ENCODE measurements around the gene PPP1R3G. TPM values are rescaled to one million over a fixed set of nuclear protein-coding genes. Genes with fewer than 3 reads are reported as not detected.

The PPP1R3G gene
- total RNA-seq, 2 donors from 2014 or later: 3.7 to 7.3 TPM

DNA sequence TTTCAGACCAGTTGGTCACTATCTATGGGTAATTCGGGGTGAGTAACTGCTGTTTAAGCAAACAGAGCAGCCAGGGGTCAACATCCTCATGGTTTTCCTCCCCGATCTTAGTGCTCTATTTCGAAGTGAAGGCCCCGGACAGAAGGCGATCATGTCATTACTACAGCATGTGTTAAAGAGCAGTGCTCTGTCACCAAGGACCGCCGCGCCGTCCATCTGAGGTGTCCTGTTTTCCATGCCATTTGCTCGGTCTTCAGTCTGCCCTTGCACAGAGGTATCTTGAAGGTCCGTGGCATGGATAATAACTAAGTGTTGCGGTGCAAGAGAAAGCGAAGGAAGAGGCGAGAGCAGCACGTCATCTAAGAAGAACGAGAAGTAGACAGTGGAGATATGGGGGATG is 25.1 kb downstream of the PPP1R3G start:
- no peak overlapping the region for H3K27ac ChIP-seq
- H3K4me1 ChIP-seq (ENCODE audit: control insufficient read depth in 1 of 2, low read depth in 2 of 2): no peaks in the 10 kb centered on the region
- peaks cover 2% of the 10 kb centered on the region for H3K36me3 ChIP-seq
- H3K9me3 ChIP-seq: no peaks in the 10 kb centered on the region
- TF ChIP-seq, protein P1, sequence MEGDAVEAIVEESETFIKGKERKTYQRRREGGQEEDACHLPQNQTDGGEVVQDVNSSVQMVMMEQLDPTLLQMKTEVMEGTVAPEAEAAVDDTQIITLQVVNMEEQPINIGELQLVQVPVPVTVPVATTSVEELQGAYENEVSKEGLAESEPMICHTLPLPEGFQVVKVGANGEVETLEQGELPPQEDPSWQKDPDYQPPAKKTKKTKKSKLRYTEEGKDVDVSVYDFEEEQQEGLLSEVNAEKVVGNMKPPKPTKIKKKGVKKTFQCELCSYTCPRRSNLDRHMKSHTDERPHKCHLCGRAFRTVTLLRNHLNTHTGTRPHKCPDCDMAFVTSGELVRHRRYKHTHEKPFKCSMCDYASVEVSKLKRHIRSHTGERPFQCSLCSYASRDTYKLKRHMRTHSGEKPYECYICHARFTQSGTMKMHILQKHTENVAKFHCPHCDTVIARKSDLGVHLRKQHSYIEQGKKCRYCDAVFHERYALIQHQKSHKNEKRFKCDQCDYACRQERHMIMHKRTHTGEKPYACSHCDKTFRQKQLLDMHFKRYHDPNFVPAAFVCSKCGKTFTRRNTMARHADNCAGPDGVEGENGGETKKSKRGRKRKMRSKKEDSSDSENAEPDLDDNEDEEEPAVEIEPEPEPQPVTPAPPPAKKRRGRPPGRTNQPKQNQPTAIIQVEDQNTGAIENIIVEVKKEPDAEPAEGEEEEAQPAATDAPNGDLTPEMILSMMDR (IDR thresholded peaks at IDR 0.05): no peak
- no peaks in the 10 kb centered on the region for H3K27me3 ChIP-seq (replicated peaks; ENCODE audit: insufficient read depth)
- H3K4me3 ChIP-seq: no peak overlapping the region
- no peak for DNase-seq (ENCODE audit: low spot score)
- no peak for ATAC-seq (ENCODE audit: insufficient number of reproducible peaks, low FRiP score, low read depth)

DNA sequence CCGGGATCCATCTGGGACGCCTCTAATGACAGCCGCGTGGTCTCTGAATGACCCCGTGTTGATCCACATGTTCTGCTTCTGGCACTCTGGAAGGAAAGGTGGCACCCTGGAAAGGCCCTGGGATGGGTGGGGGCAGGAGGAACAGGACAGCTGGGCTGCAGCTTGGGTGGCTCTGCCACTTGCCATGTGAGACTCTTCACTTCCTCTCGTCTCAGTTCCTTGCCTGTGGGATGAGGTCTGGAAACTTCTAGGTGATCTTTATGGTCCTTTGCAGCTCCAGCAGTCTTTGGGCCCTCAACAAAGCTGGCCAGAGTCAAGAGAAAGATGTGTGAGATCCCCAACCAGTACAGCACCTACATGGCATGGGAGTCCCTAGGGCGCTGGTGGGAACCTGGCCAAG is 26.5 kb downstream of the PPP1R3G start:
- Histone ChIP-seq H3K4me1 (ENCODE audit: control insufficient read depth in 1 of 2, low read depth in 2 of 2) (no peaks in the 10 kb centered on the region), H3K36me3 (peaks cover 2% of the 10 kb centered on the region), H3K9me3 (no peaks in the 10 kb centered on the region), H3K27me3 (replicated peaks; ENCODE audit: insufficient read depth) (no peaks in the 10 kb centered on the region), H3K27ac (no peak overlapping the region), H3K4me3 (no peak overlapping the region)
- TF ChIP-seq, protein P1 (IDR thresholded peaks at IDR 0.05): no peak
- no peak for ATAC-seq (ENCODE audit: insufficient number of reproducible peaks, low FRiP score, low read depth)
- no peak for DNase-seq (ENCODE audit: low spot score)

DNA sequence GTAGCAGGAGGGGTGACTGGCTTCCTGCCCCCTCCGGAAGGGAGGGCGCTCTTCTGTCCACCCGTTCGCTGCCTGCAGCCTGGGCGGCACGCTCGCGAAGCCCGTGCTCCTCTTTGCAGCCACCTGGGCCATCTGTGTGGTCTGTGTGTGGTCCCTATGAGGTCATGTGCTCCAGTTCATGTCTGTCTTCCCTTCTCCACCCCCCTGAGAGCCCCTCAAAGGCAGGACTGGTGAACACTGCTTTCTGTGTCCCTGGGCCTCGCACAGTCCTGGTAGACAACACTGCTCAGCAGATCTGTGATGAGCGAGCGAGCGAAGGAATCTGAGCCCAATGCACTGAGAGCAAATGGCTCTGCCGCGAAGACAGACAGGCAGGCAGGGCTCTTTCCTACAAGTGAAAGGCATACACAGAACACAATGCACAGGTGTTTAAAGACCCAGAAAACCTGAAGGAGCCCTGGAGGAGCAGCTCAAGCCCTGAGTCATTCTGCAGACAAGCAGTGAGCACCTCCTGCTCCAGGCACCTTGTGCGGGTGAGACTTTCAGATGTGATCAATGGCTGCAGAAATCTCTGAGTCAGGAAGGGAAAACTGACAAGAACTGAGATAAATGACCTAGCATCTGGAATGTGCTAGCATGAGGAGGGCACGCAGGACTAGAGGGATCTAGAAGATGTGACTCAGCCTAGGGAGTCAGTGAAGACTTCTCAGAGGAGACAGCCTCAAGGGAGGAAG is 27.1 kb downstream of the PPP1R3G start:
- ATAC-seq (ENCODE audit: insufficient number of reproducible peaks, low FRiP score, low read depth): no peak
- Histone ChIP-seq H3K27me3 (replicated peaks; ENCODE audit: insufficient read depth) (no peaks in the 10 kb centered on the region), H3K36me3 (peaks cover 2% of the 10 kb centered on the region), H3K9me3 (no peaks in the 10 kb centered on the region), H3K4me3 (no peak overlapping the region), H3K27ac (no peak overlapping the region), H3K4me1 (ENCODE audit: control insufficient read depth in 1 of 2, low read depth in 2 of 2) (no peaks in the 10 kb centered on the region)
- TF ChIP-seq, protein P1 (IDR thresholded peaks at IDR 0.05): no peak
- DNase-seq (ENCODE audit: low spot score): no peak

DNA sequence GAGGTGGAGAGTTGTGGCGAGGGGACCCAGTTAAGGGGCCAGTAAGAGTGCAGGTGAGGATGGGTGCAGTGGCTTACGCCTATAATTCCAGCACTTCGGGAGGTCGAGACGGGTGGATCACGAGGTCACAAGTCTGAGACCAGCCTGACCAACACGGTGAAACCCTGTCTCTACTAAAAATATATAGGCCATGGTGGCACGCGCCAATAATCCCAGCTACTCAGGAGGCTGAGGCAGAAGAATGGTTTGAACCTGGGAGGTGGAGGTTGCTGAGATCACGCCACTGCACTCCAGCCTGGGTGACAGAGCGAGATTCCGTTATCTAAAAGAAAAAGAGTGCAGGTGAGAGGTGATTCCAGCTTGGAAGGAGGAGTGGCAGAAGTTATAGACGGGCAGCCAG is 28.0 kb downstream of the PPP1R3G start:
- no peak overlapping the region for H3K27ac ChIP-seq
- H3K36me3 ChIP-seq: peaks cover 2% of the 10 kb centered on the region
- no peaks in the 10 kb centered on the region for H3K4me1 ChIP-seq (ENCODE audit: control insufficient read depth in 1 of 2, low read depth in 2 of 2)
- H3K27me3 ChIP-seq (replicated peaks; ENCODE audit: insufficient read depth): no peaks in the 10 kb centered on the region
- DNase-seq (ENCODE audit: low spot score): no peak
- H3K4me3 ChIP-seq: no peak overlapping the region
- H3K9me3 ChIP-seq: no peaks in the 10 kb centered on the region
- TF ChIP-seq, protein P1 (IDR thresholded peaks at IDR 0.05): no peak
- no peak for ATAC-seq (ENCODE audit: insufficient number of reproducible peaks, low FRiP score, low read depth)

DNA sequence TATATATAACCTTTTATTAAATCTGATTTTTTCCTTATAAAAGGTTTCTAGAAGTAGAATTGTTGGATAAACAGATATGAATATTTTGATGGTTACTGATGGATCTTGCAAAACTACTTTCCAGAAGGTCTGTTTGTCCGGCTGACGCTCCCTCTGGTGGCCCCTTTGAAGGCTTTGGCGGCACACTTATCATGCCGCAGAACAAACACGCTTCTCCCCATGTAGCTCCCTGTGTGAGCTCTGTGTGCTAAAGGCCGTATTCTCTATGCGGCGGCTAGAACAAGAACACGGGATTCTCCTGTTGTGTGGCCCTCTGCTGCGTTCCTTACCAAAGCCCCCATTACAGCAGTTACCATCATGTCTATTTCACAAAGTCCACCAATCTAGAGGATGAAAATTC is 30.0 kb downstream of the PPP1R3G start:
- no peak for DNase-seq (ENCODE audit: low spot score)
- TF ChIP-seq, protein P1 (IDR thresholded peaks at IDR 0.05): no peak
- H3K4me3 ChIP-seq: no peak overlapping the region
- H3K4me1 ChIP-seq (ENCODE audit: control insufficient read depth in 1 of 2, low read depth in 2 of 2): no peaks in the 10 kb centered on the region
- H3K27ac ChIP-seq: no peak overlapping the region
- ATAC-seq (ENCODE audit: insufficient number of reproducible peaks, low FRiP score, low read depth): no peak
- H3K27me3 ChIP-seq (replicated peaks; ENCODE audit: insufficient read depth): no peaks in the 10 kb centered on the region
- no peaks in the 10 kb centered on the region for H3K9me3 ChIP-seq
- H3K36me3 ChIP-seq: peaks cover 2% of the 10 kb centered on the region

Data from thoracic aorta (tissue), 2 donors.